Esophagus squamous epithelium (tissue), 5 donors: ENCODE results near the gene GGA1. TPM values are rescaled to one million over a fixed set of nuclear protein-coding genes. Genes with fewer than 3 reads are reported as not detected.
A peak's percentile ranks its signal among the peaks of the same experiment; 100 is the strongest.

ENCODE experiments used
- DNase-seq: peaks from one replicate; lab custom pipeline; 2025; lab: John Stamatoyannopoulos, UW
- H3K27ac ChIP-seq, 4 donors: fragments of 200-600 bp; sonication (generic); one replicate each; pipeline ENCODE4 v1.5.1; 2016 to 2019; ENCODE audit warnings: mild to moderate bottlenecking in 1 of 4
- H3K27me3 ChIP-seq, 4 donors: fragments of 200-600 bp; sonication (generic); 1 replicate in 3 of 4; 2 replicates in 1 of 4; pipeline versions ENCODE4 v1.5.1 to v1.6.0; 2017 to 2021; ENCODE audit warnings: antibody characterized with exemption in 1 of 4
- H3K36me3 ChIP-seq, 3 donors: fragments of 200-600 bp; sonication (generic); one replicate each; pipeline ENCODE4 v1.5.1; 2016 to 2019
- H3K4me1 ChIP-seq, 3 donors: fragments of 200-600 bp; sonication (generic); one replicate each; pipeline ENCODE4 v1.5.1; 2017 to 2019
- H3K4me3 ChIP-seq, 4 donors: fragments of 200-600 bp; sonication (generic); 1 replicate in 3 of 4; 2 replicates in 1 of 4; pipeline ENCODE4 v1.5.1; 2016 to 2019; ENCODE audit warnings: mild to moderate bottlenecking in 2 of 4, moderate library complexity in 1 of 4
- H3K9me3 ChIP-seq, 3 donors: fragments of 200-600 bp; sonication (generic); one replicate each; pipeline ENCODE4 v1.5.1; 2016 to 2019
- POLR2A ChIP-seq, 4 donors: fragments of 450-650 bp; IDR thresholded peaks; one replicate each; pipeline ENCODE4 v1.6.1; 2017; ENCODE audit warnings: antibody characterized with exemption in 4 of 4, mild to moderate bottlenecking in 4 of 4, moderate library complexity in 3 of 4
- WGBS, 2 donors: methylation state at CpG; one replicate each; pipeline ENCODE4 v1.1.5; 2018; 5-methylcytosine and 5-hydroxymethylcytosine counted together
- intact Hi-C: fragments of 100-400 bp; cut with DNase I; formaldehyde crosslinking; loops from one replicate; pipeline ENCODE4 v1.15.0; 2022
- total RNA-seq, 4 donors: library from RNA; depleted of rRNA; stranded (reverse); fragments of >200 nt; gene quantifications; one replicate each; pipeline ENCODE4 v1.1.0, GENCODE V29; 2016
- TF ChIP-seq, protein P1 (sequence below), 6 experiments: fragments of 450-650 bp in 4 of 6; fragments of 200-600 bp in 2 of 6; sonication (generic) in 2 of 6; IDR thresholded peaks; one replicate each; pipeline ENCODE4 v1.5.1; 2016 to 2019; ENCODE audit warnings: antibody characterized with exemption in 6 of 6, mild to moderate bottlenecking in 4 of 6, moderate library complexity in 4 of 6
- donor health status: DM: yes; HTN: yes; CAD: no.

The GGA1 gene
- total RNA-seq, 4 donors from 2014 or later: 32.2 to 54.3 (median 39.5) TPM

GRCh38 chr22:37660709-37661045 lies 52.0 kb downstream of the GGA1 start:
- no peak overlapping the region for H3K4me3 ChIP-seq
- H3K27ac ChIP-seq: peak overlapping the region in 3 of 4 donors; percentile 59 to 80 (median 79)
- intact Hi-C loops: no loop called here
- H3K36me3 ChIP-seq: peaks cover 0 to 5% (median 0%) of the 10 kb centered on the region in 3 donors
- DNase-seq: no peak
- H3K9me3 ChIP-seq: no peaks in the 10 kb centered on the region
- H3K4me1 ChIP-seq: peaks cover 26 to 44% (median 28%) of the 10 kb centered on the region in 3 donors
- no peak for TF ChIP-seq POLR2A (IDR thresholded peaks at IDR 0.05)
- TF ChIP-seq, protein P1, sequence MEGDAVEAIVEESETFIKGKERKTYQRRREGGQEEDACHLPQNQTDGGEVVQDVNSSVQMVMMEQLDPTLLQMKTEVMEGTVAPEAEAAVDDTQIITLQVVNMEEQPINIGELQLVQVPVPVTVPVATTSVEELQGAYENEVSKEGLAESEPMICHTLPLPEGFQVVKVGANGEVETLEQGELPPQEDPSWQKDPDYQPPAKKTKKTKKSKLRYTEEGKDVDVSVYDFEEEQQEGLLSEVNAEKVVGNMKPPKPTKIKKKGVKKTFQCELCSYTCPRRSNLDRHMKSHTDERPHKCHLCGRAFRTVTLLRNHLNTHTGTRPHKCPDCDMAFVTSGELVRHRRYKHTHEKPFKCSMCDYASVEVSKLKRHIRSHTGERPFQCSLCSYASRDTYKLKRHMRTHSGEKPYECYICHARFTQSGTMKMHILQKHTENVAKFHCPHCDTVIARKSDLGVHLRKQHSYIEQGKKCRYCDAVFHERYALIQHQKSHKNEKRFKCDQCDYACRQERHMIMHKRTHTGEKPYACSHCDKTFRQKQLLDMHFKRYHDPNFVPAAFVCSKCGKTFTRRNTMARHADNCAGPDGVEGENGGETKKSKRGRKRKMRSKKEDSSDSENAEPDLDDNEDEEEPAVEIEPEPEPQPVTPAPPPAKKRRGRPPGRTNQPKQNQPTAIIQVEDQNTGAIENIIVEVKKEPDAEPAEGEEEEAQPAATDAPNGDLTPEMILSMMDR (IDR thresholded peaks at IDR 0.05): no peak
- no peaks in the 10 kb centered on the region for H3K27me3 ChIP-seq
- WGBS, 2 donors: 71 to 80% methylated on average over 1 to 2 of the region's 2 CpGs

GRCh38 chr22:37661160-37661924 lies 52.7 kb downstream of the GGA1 start:
- peak overlapping the region; percentile 14 to 80 (median 69) for H3K27ac ChIP-seq
- intact Hi-C loops: no loop called here
- H3K9me3 ChIP-seq: no peaks in the 10 kb centered on the region
- WGBS, 2 donors: 51 to 74% methylated on average over 8 to 12 of the region's 12 CpGs
- no peak for DNase-seq
- H3K4me1 ChIP-seq: peaks cover 26 to 44% (median 28%) of the 10 kb centered on the region in 3 donors
- H3K27me3 ChIP-seq: no peaks in the 10 kb centered on the region
- H3K4me3 ChIP-seq: no peak overlapping the region
- no peak for TF ChIP-seq POLR2A (IDR thresholded peaks at IDR 0.05)
- TF ChIP-seq, protein P1 (IDR thresholded peaks at IDR 0.05): no peak
- peaks cover 0 to 11% (median 0%) of the 10 kb centered on the region in 3 donors for H3K36me3 ChIP-seq

GRCh38 chr22:37662039-37662438 lies 53.4 kb downstream of the GGA1 start:
- Histone ChIP-seq H3K4me3 (no peak overlapping the region), H3K27me3 (no peaks in the 10 kb centered on the region), H3K27ac (peak overlapping the region; percentile 1 to 80 (median 69)), H3K36me3 (peaks cover 0 to 17% (median 0%) of the 10 kb centered on the region in 3 donors), H3K9me3 (no peaks in the 10 kb centered on the region), H3K4me1 (peaks cover 26 to 44% (median 28%) of the 10 kb centered on the region in 3 donors)
- WGBS, 2 donors: 89% methylated on average over 1 of the region's 5 CpGs; no CpG with 5 or more reads in 1 of the 2 donors
- intact Hi-C loops: no loop called here
- no peak for TF ChIP-seq POLR2A (IDR thresholded peaks at IDR 0.05)
- TF ChIP-seq, protein P1 (IDR thresholded peaks at IDR 0.05): no peak
- no peak for DNase-seq

DNA sequence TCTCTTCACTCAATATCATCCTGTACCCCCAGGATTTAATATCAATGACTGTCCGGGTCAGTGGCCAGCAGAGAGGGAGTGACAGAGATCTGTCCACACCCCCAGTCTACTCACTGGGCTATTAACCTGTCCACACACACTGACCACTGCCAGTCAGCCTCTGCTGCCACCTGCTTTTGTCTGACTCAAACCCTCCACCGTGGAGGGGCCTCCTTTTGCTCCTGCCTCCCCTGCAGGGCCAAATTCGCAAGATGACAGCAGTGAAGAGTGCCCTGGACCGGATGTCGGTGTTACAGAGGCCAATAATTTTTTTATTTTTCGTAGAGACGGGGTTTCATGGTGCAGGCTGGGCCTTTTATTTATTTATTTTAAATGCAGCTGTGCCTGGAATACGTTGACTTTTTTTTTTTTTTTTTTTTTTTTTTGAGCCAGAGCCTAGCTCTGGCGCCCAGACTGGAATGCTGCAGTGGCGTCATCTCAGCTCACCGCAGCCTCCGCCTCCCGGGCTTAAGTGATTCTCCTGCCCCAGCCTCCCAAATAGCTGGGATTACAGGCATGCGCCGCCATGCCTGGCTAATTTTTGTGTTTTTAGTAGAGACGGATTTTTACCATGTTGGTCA lies 55.0 kb downstream of the GGA1 start:
- intact Hi-C loops: no loop called here
- H3K27me3 ChIP-seq: no peaks in the 10 kb centered on the region
- peak overlapping the region in 2 of 4 donors; percentile 47 to 63 for H3K27ac ChIP-seq
- no peaks in the 10 kb centered on the region for H3K9me3 ChIP-seq
- no peak for DNase-seq
- no peak overlapping the region for H3K4me3 ChIP-seq
- H3K4me1 ChIP-seq: peaks cover 21 to 35% (median 22%) of the 10 kb centered on the region in 3 donors
- no peak for TF ChIP-seq POLR2A (IDR thresholded peaks at IDR 0.05)
- TF ChIP-seq, protein P1 (IDR thresholded peaks at IDR 0.05): no peak
- peaks cover 0 to 17% (median 0%) of the 10 kb centered on the region in 3 donors for H3K36me3 ChIP-seq
- 66 to 75% methylated on average over 16 of the region's 16 CpGs for WGBS, 2 donors
